HG03108 (cell line): ENCODE data around the gene AP5Z1.

Experiments
- ATAC-seq: cut with Tn5 transposase; IDR thresholded peaks from one replicate; pipeline ENCODE4 v1.9.1; 2021; ENCODE audit warnings: moderate library complexity; ENCODE audit not compliant: unreplicated experiment

AP5Z1 gene

GRCh38 chr7:4765776-4766490 is 9.5 kb upstream of the AP5Z1 start:
- no peak for ATAC-seq

DNA sequence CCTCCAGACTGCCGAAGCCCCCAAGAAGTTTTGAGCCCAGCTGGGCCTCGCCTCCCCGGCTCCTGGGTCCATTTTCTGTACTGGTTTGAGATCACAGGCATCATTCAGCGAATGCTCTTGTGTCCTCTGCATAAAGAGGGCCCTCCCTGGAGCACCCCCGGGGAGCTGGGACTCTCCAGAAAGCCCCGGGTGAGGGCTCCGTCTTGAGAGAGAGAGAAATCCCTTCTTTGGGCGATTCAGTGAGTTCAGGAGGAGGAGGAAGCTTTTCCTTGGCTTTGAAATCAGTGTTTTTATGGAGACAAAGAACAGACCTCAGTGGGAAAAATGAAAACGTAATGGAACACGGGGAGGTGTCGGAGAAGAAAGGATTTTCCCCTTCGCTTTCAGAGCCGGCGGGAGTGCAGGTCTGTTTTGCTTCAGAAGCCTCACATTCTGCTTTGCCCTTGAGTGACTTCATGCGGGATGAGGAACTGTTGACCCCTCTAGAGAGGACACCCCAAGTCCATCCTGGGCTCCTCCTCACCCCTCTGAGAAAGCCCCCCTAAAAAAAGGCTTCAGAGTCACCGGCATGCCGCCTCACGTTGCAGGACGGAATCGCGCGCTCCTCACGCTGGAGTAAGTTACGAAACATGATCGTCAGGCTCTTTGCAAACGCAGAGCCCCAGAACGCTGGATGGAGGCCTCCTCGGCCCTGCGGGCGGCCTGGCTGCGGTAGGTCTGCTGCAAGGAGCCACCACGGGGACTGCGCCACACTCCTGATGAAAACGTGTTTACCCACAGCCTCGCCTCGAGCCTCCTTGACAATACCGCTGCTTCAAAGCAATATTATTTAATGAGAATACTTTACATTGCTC is 8.5 kb upstream of the AP5Z1 start:
- no peak for ATAC-seq

DNA sequence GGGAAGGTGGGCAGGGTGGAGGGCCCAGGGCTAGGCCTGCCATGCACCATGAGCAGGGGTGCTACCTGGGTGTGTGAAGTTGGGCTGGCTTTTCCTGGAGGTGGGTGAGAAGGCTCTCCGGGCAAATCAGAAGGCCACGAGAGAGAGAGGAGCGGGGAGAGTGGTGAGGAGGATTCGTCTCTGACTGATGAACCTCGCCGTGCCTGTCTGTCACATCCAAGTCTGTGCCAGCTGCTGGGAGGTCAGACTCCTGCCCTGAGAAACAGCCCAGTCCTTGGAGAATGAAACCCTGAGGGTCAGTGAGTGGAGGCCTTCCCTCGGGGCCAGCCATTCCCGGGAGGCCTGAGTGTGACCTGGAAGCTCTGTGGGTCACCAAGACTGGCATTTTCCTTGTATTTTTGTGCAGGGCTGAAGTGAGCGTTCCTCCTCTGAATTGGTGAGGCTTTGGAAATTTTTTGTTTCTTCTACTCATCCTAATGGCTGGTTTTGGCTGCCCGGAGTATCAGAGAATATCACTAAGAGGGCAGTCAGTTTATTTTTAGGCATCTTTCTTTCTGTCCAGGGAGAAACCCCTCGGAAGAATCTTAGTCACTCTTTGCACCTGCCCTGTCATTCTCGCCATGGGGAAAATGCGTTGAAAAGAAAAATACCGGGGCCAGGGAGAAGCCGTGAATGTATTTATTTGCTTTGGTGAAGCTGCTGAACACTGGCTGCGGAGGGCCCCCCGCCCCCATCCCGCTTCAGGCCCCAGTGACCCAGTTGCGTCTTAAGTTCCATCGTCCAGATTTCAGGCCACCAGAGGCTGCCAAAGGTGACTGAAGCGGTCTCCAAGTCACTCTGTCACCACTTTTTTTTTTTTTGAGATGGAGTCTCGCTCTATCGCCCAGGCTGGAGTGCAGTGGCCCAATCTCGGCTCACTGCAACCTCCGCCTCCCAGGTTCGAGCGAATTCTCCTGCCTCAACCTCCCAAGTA is 6.5 kb upstream of the AP5Z1 start:
- ATAC-seq: no peak

DNA sequence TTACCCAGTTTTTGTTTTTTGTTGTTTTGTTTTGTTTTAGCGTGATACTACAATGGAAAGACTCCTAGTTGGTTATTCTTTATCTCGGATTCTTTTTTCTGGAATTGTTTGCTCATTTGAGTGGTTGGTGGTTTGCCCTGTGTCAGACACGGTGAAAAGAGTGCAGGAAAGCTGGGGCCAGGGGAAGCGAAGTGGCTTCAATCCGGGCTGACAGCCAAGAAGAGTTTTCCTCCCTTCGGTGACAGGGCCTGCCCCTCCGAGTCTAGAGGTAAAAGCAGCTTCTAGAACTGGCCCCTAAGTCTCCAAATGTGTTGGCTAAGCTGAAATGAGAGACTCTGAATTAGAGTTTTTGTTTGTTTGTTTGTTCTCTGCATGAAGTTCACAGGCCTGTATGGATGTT is 5.7 kb upstream of the AP5Z1 start:
- ATAC-seq: no peak

DNA sequence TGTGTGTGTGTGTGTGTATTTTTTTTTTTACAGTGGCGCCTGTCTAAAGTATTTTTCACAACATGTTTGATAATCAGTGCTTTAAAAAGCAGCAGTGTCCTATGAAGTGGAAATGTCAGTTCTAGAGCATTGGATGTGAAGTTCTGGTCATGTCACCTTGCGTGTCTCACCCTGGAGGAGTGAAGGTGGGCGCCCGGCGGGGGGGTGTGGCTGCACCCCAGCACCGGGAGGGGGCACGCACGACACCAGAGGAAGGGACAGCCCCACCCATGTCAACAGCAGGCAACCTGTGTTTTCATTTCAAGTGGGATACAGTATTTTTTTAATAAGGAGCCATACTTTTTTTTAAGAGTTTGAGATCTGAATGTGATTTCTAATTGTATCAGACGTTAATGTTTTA is 4.5 kb upstream of the AP5Z1 start:
- no peak for ATAC-seq

DNA sequence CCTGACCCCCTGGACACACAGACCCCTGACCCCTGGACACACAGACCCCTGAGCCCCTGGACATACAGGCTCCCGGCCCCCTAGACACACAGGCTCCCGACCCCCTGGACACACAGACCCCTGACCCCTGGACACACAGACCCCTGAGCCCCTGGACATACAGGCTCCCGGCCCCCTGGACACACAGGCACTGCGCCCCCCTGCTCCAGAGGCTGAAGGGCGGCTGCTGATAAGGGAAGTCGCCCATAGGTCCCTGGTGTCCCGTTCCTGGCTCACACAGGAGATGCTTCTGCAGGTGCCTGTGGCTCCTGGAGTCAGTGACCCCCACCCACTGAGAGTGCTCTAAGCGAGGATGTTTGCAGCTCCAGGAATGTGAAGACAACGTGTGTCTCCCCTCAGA is 3.7 kb upstream of the AP5Z1 start:
- ATAC-seq: no peak

GRCh38 chr7:4772306-4772705 is 3.1 kb upstream of the AP5Z1 start:
- no peak for ATAC-seq

GRCh38 chr7:4774007-4774406 is 1.4 kb upstream of the AP5Z1 start:
- ATAC-seq: no peak

- ATAC-seq: peak; percentile 31
These were observed 669 bp upstream of the AP5Z1 start for GRCh38 chr7:4774658-4775249.

DNA sequence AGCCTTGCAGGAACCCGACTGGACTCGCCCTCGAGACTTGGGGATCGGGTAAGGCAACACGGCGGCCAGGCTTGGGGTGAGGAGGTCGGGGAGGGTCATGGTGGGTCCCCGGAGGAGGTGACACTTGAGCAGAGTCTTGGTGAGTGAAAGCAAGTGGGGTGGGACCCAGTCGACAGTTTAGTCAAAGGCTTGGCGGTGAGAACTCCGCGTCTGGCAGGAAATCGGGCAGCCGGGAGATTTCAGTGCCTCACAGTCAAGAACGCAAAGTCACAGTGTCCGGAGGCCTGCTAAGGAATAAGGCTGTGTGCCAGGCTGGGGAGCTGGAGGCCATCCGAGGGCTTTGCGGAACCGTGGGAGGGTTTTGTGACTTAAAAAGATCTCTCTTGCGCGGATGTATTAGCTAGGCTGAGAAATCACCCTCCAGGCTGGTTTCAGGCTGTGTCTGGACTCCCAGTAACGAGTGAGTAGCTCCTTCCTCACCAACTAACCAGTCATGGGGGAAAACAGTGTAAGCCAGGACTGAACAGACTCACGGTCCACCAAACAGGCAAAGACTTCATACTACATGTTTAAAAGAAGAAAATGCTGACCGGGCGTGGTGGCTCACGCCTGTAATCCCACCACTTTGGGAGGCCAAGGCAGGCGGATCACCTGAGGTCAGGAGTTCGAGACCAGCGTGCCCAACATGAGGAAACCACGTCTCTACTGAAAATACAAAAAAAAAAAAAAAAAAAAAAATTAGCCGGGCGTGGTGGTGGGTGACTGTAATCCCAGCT is 613 bp downstream of the AP5Z1 start:
- peak; percentile 11 for ATAC-seq

DNA sequence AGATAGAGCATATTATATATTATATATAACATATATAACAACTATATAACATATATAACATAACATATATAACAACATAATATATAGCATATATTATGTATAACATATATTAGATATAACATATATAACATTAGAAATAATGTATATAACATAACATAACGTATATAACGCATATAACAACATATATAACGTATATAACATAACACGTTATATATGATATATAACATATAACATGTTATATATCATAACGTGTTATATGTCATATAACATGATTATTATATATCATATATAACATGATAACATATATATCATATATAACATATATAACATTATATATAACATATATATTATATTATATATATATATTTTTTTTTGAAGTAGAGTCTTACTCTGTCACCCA is 3.7 kb downstream of the AP5Z1 start:
- ATAC-seq: no peak

DNA sequence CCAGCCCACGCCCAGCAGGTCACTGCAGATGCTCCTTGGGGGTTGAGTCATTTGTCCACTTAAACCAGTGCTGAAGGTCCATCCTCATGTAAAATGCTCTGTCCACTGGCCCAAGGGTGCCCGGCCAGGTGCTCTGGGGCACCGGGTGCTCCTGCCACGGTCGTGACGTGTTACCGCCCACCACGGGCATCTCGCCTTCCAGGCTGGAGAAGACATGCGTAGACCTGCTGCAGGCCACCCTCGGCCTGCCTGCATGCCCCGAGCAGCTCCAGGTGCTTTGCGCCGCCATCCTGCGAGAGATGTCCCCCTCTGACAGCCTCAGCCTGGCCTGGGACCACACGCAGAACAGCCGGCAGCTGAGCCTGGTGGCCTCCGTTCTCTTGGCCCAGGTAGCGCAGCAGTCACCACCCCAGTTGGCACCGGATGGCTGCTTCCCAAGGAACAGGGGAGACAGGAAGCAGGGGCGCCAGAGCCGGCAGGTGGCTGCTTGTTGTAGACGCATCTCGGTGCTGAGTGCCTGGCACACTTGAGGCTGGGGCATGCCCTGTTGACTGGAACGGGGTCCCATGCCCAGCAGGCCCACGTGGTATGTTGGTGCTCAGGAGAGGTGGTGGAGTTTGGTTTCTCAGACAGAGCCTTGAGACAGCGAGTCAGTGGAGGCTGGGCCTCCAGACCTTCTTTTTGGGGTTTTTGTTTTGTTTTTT is 6.1 kb downstream of the AP5Z1 start:
- no peak for ATAC-seq

DNA sequence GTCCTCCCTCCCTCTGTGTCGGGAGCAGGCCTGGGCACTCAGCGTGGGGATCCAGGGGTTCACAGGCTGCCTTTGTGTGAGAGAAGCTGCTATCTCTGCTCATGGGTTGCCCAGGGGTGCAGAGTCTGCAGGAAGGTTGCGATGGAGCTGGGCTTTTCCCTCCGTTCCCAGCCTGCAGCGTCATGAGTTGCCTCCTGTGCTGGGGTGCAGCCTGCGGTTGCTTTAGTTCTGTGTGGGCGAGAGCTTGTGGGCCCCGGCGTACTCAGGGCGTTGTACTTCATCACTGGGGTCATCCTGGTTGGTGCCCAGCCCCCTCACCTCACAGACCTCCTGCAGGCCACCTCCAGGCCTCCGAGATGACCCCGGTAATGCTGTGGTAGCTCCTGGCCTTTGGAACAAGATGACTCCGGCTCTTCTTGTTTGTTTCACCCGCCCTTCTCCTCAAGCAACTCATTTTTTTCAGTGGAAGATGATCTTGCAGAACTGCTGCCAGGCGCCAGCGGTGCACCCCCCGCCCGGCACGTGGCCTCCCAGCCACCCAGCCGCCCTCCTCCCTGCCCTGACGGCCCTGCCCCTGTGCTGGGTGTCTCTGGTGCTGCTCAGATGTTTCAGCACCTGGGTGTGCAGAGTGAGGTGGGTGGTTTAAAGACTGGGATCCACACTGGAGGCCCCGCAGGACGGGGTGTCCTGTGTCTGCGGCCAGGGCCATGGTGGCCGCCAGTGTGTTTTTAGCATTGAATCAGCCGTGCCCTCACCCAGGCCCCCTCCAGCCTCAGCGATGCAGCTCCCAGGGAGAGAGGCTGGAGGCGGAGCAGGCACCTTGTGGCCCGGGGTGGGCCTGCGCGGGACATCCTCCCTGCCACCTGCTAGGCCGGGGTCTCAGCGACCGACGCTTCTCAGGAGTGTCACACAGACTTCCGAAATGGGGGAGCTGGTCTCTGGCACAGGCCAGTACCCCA is 7.2 kb downstream of the AP5Z1 start:
- ATAC-seq: no peak

- ATAC-seq: no peak
These were observed 7.8 kb downstream of the AP5Z1 start for GRCh38 chr7:4783292-4783652.

DNA sequence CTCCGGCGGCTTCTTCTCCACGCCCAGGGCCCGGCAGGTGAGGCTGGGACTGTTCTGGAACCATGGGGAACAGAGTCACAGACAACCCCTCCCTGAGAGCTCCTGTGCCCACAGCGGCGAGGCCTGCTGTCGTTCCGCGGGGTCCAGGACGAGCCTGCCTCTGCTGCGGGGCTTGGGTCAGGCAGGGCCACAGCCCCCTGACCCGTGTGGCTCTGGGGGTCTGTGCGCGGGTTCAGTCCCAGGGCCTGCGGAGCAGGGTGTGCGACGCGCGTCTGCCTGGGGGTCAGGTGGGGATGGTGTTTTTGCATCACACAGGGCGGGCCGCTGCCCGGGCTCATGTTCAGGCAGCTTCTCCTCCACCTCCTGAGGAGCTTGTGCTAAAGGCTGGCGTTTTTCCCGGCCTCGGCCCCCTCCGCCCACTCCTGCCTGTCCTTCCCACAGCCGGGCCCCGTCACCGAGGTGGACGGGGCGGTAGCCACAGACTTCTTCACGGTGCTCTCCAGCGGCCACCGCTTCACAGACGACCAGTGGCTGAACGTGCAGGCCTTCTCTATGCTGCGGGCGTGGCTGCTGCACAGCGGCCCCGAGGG is 8.4 kb downstream of the AP5Z1 start:
- no peak for ATAC-seq

DNA sequence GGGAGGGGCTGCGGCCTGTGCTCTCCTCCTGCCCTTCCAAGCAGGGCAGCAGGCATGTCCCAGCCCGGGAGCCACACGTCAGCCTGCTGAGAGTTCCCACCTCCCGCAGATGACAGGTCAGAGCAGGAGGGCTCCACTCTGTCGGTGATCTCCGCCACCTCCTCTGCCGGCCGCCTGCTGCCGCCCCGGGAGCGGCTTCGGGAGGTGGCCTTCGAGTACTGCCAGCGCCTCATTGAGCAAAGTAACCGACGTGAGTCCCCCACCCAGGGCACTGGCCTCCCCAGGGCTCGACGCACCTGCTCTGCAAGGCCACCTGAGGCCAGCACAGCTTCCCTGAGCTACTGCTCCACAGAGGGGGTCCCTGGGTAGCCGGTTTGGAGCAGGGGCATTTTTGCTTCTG is 9.4 kb downstream of the AP5Z1 start:
- ATAC-seq: no peak

- no peak for ATAC-seq
These were observed 9.9 kb downstream of the AP5Z1 start for GRCh38 chr7:4785371-4785770.

DNA sequence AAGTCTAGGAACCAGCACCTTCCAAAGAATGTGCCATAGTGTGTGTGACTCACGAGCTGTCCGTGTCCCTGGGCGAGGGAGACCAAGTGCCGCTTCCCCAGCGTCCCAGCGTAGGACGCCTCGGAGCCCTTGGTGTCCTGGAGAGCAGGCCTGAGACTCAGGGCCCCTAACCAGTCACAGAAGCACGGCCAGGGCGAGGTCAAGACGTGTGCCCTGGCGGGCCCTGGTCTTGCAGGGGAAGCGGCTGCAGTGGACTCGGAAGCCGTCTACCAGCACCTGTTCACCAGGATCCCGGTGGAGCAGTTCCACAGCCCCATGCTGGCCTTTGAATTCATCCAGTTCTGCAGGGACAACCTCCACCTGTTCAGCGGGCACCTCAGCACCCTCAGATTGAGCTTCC is 10.6 kb downstream of the AP5Z1 start:
- ATAC-seq: no peak
